HCT116 (cell line): ENCODE results near the gene PPM1E.

Source experiments
- CBX3 ChIP-seq: IDR thresholded peaks from 2 replicates; pipeline ENCODE4 v1.6.1; 2012; ENCODE audit warnings: low read depth
- CEBPB ChIP-seq: IDR thresholded peaks from 2 replicates; pipeline ENCODE4 v1.6.1; 2012; ENCODE audit warnings: low read depth
- MAX ChIP-seq: IDR thresholded peaks from 2 replicates; pipeline ENCODE4 v1.6.1; 2012
- RAD21 ChIP-seq: IDR thresholded peaks from 2 replicates; pipeline ENCODE4 v1.6.1; 2012; ENCODE audit warnings: low read depth, mild to moderate bottlenecking
- REST ChIP-seq: IDR thresholded peaks from 2 replicates; pipeline ENCODE4 v1.6.1; 2012; ENCODE audit warnings: low read depth
- TF ChIP-seq, protein P1 (sequence below), 3 experiments: fragments of 200-600 bp in 1 of 3; sonication (generic) in 1 of 3; IDR thresholded peaks in 2 of 3; conservative IDR thresholded peaks in 1 of 3; 2 replicates each; pipeline ENCODE4 v1.5.1; 2012 to 2017; ENCODE audit warnings: low read depth in 2 of 3, low read length in 2 of 3, antibody characterized with exemption in 1 of 3, borderline replicate concordance in 1 of 3, control low read depth in 1 of 3, mild to moderate bottlenecking in 1 of 3, mixed read lengths in 1 of 3, mixed run types in 1 of 3, moderate library complexity in 1 of 3; ENCODE audit not compliant: insufficient read depth in 1 of 3

DNA sequence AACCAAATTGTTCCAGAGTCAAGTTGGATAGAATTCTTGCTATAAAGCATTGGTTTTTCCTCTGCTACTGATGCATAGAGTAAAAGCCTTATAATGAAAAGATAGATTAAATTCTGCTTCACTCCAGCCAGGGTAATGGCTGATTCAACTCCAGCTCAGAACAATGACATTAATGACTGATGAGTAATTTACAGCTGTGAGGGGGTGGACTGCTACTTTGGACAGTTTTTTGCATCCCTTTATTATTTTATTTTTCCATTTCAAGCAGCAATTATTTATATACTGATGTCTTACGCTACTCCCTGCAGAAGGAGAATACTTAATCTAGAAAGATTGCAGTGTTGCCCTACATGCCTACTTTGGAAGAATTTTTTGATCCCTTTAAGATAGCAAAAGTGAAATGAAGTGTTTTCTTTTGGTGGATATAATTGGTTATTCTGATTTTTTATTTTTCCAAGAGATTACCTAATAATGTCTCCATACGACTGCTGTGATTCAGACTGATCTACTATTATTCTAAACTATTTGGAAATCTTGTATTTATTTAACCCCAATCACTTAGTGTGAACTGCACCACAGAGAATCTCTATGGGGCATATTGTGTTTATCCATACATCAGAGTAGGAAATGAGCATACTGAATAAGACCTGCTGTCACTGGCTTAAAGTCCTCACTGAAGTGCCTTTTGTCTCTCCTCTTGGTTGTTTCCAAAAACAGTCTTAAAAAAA is 201.5 kb downstream of the PPM1E start:
- TF ChIP-seq, protein P1, sequence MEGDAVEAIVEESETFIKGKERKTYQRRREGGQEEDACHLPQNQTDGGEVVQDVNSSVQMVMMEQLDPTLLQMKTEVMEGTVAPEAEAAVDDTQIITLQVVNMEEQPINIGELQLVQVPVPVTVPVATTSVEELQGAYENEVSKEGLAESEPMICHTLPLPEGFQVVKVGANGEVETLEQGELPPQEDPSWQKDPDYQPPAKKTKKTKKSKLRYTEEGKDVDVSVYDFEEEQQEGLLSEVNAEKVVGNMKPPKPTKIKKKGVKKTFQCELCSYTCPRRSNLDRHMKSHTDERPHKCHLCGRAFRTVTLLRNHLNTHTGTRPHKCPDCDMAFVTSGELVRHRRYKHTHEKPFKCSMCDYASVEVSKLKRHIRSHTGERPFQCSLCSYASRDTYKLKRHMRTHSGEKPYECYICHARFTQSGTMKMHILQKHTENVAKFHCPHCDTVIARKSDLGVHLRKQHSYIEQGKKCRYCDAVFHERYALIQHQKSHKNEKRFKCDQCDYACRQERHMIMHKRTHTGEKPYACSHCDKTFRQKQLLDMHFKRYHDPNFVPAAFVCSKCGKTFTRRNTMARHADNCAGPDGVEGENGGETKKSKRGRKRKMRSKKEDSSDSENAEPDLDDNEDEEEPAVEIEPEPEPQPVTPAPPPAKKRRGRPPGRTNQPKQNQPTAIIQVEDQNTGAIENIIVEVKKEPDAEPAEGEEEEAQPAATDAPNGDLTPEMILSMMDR (IDR thresholded peaks at IDR 0.05 in 2 of 3, conservative IDR thresholded peaks at IDR 0.05 in 1 of 3; ENCODE audit: borderline replicate concordance in 1 of 3, insufficient read depth in 1 of 3, low read depth in 2 of 3, low read length in 2 of 3): no peak
- TF ChIP-seq MAX (no peak), CEBPB (no peak), RAD21 (no peak), REST (no peak), CBX3 (no peak)
